ENCODE measurements around the gene HCFC1R1.

The HCFC1R1 gene

DNA sequence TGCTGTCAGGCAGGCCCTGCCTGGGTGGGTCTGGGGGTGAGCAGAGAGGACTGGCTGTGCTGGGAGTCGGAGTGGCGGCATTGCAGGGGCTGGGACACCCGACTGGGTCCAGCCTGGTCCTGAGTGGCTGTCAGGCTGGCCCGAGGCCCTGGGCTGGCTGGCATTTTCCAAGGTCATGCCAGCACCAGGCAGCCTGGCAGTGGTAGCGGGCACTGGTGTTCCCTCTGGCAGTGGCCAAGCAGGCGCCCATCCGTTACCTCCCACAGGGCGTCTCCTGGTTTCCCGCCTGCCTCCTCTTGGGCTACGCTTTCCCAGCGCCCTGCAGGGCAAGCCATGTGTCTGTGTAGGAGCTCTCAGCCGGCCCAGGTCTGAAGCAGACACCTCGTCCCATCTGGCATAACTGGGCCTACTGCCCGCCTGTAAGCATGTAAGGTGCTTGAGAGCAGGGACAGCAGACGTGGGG lies 37.8 kb downstream of the HCFC1R1 start:
- H2BK5ac ChIP-seq (ENCODE audit: low read depth, low read length, poor library complexity) = no peak overlapping the region
- H3K79me2 ChIP-seq (ENCODE audit: control insufficient read depth, insufficient read depth, low read length, poor library complexity) = no peaks in the 10 kb centered on the region
- no peak for DNase-seq
- no peak overlapping the region for H3K27ac ChIP-seq (ENCODE audit: low read depth, low read length)
- H3K9me3 ChIP-seq (ENCODE audit: insufficient read depth, low read depth, low read length) = no peaks in the 10 kb centered on the region
- H3K4me1 ChIP-seq (ENCODE audit: control insufficient read depth in 1 of 2, insufficient read depth in 2 of 2, low read length in 2 of 2) = peaks cover 14 to 21% of the 10 kb centered on the region in 2 experiments
- no peak overlapping the region for H2AK5ac ChIP-seq (ENCODE audit: low read length)
- no peaks in the 10 kb centered on the region for H3K36me3 ChIP-seq (ENCODE audit: control insufficient read depth in 1 of 2, insufficient read depth in 2 of 2, low read length in 2 of 2)
- H3K27me3 ChIP-seq (ENCODE audit: insufficient read depth, low read length) = no peaks in the 10 kb centered on the region
- no CpG with 5 or more reads among the region's 15 CpGs for whole genome bisulfite sequencing (ENCODE audit: extremely low coverage, insufficient coverage, insufficient read length)
- H3K9ac ChIP-seq (ENCODE audit: low read length) = no peak overlapping the region
- no peak overlapping the region for H3K4me2 ChIP-seq (ENCODE audit: low read length)
- no peak overlapping the region for H3K14ac ChIP-seq (ENCODE audit: low read length)
- no peak overlapping the region for H4K12ac ChIP-seq (ENCODE audit: low read depth, low read length)
- no peak overlapping the region for H4K91ac ChIP-seq (ENCODE audit: low read depth, low read length)
- H3K4me3 ChIP-seq (ENCODE audit: low read depth, low read length) = no peak overlapping the region
- H2AFZ ChIP-seq (ENCODE audit: insufficient read depth, low read length, poor library complexity) = no peak overlapping the region
- peaks cover 4% of the 10 kb centered on the region for H3K79me1 ChIP-seq (ENCODE audit: low read length)
- no peak overlapping the region for H3K18ac ChIP-seq (ENCODE audit: low read length)
- no peak overlapping the region for H2BK12ac ChIP-seq (ENCODE audit: low read length)
- H3K23ac ChIP-seq (ENCODE audit: low read length) = no peak overlapping the region
- no peak overlapping the region for H2BK120ac ChIP-seq (ENCODE audit: insufficient read depth, low read length, poor library complexity)
- H3K4ac ChIP-seq (ENCODE audit: low read depth, low read length) = no peak overlapping the region
- no peak overlapping the region for H4K8ac ChIP-seq (ENCODE audit: low read depth, low read length)

DNA sequence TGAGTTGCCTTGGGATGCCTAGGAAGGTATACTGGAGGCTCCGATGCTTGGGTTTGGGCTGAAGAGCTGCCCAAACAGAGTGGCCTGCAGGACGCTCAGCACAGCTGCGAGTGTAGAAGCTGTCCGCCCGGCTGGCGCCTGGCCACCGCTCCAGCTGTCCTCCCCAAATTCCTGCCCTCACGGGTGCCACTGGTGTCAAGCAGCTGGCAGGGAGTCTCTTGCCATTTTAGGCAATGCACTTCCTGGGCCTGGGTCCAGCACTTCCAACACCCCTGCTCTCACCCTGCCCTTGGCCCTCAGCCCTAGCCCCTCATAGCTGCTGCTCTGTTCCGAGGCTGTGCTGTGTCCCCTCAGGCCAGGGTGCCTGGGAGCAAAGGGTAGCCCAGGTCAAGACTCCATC lies 38.3 kb downstream of the HCFC1R1 start:
- Histone ChIP-seq H3K27ac (ENCODE audit: low read depth, low read length) (no peak overlapping the region), H3K23ac (ENCODE audit: low read length) (no peak overlapping the region), H3K4me3 (ENCODE audit: low read depth, low read length) (no peak overlapping the region), H3K9me3 (ENCODE audit: insufficient read depth, low read depth, low read length) (no peaks in the 10 kb centered on the region), H2BK120ac (ENCODE audit: insufficient read depth, low read length, poor library complexity) (no peak overlapping the region), H3K9ac (ENCODE audit: low read length) (no peak overlapping the region), H2AFZ (ENCODE audit: insufficient read depth, low read length, poor library complexity) (no peak overlapping the region), H3K14ac (ENCODE audit: low read length) (no peak overlapping the region), H2AK5ac (ENCODE audit: low read length) (no peak overlapping the region), H3K36me3 (ENCODE audit: control insufficient read depth in 1 of 2, insufficient read depth in 2 of 2, low read length in 2 of 2) (no peaks in the 10 kb centered on the region), H3K4ac (ENCODE audit: low read depth, low read length) (no peak overlapping the region), H4K12ac (ENCODE audit: low read depth, low read length) (no peak overlapping the region), H4K8ac (ENCODE audit: low read depth, low read length) (no peak overlapping the region), H3K4me1 (ENCODE audit: control insufficient read depth in 1 of 2, insufficient read depth in 2 of 2, low read length in 2 of 2) (peaks cover 18 to 24% of the 10 kb centered on the region in 2 experiments), H2BK12ac (ENCODE audit: low read length) (no peak overlapping the region), H2BK5ac (ENCODE audit: low read depth, low read length, poor library complexity) (no peak overlapping the region), H3K79me2 (ENCODE audit: control insufficient read depth, insufficient read depth, low read length, poor library complexity) (peaks cover 3% of the 10 kb centered on the region), H3K79me1 (ENCODE audit: low read length) (peaks cover 8% of the 10 kb centered on the region), H3K18ac (ENCODE audit: low read length) (no peak overlapping the region), H3K4me2 (ENCODE audit: low read length) (no peak overlapping the region), H4K91ac (ENCODE audit: low read depth, low read length) (no peak overlapping the region), H3K27me3 (ENCODE audit: insufficient read depth, low read length) (no peaks in the 10 kb centered on the region)
- WGBS (ENCODE audit: extremely low coverage, insufficient coverage, insufficient read length) = no CpG with 5 or more reads among the region's 9 CpGs
- DNase-seq = no peak

DNA sequence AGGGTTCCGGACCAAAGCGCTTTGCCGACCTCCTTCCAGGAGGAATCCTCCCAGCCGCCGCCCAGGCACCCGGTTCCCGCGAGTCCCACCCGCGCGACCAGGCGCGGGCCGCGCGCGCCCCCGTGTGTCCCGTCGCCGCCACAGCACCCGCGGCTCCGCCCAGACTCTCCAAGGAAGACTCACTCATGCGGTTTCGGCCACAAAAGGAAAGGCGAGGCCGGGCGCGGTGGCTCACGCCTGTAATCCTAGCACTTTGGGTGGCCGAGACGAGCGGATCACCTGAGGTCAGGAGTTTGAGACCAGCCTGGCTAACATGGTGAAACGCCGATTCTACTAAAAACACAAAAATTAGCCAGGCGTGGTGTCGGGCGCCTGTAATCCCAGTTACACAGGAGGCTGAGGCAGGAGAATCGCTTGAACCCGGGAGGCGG lies 40.0 kb downstream of the HCFC1R1 start:
- Histone ChIP-seq H3K18ac (ENCODE audit: low read length) (no peak overlapping the region), H3K4me3 (ENCODE audit: low read depth, low read length) (no peak overlapping the region), H3K27me3 (ENCODE audit: insufficient read depth, low read length) (no peaks in the 10 kb centered on the region), H2BK120ac (ENCODE audit: insufficient read depth, low read length, poor library complexity) (no peak overlapping the region), H3K14ac (ENCODE audit: low read length) (no peak overlapping the region), H3K4me1 (ENCODE audit: control insufficient read depth in 1 of 2, insufficient read depth in 2 of 2, low read length in 2 of 2) (peaks cover 23 to 31% of the 10 kb centered on the region in 2 experiments), H3K79me1 (ENCODE audit: low read length) (peaks cover 15% of the 10 kb centered on the region), H3K27ac (ENCODE audit: low read depth, low read length) (no peak overlapping the region), H3K23ac (ENCODE audit: low read length) (no peak overlapping the region), H3K4ac (ENCODE audit: low read depth, low read length) (no peak overlapping the region), H2AFZ (ENCODE audit: insufficient read depth, low read length, poor library complexity) (peak overlapping the region; percentile 83), H2BK12ac (ENCODE audit: low read length) (no peak overlapping the region), H4K12ac (ENCODE audit: low read depth, low read length) (no peak overlapping the region), H3K36me3 (ENCODE audit: control insufficient read depth in 1 of 2, insufficient read depth in 2 of 2, low read length in 2 of 2) (no peaks in the 10 kb centered on the region), H2BK5ac (ENCODE audit: low read depth, low read length, poor library complexity) (no peak overlapping the region), H3K9ac (ENCODE audit: low read length) (no peak overlapping the region), H3K9me3 (ENCODE audit: insufficient read depth, low read depth, low read length) (no peaks in the 10 kb centered on the region), H4K8ac (ENCODE audit: low read depth, low read length) (peak overlapping the region; percentile 65), H3K79me2 (ENCODE audit: control insufficient read depth, insufficient read depth, low read length, poor library complexity) (peaks cover 10% of the 10 kb centered on the region), H3K4me2 (ENCODE audit: low read length) (peak overlapping the region; percentile 59), H2AK5ac (ENCODE audit: low read length) (no peak overlapping the region), H4K91ac (ENCODE audit: low read depth, low read length) (no peak overlapping the region)
- WGBS (ENCODE audit: extremely low coverage, insufficient coverage, insufficient read length) = no CpG with 5 or more reads among the region's 42 CpGs
- DNase-seq = peak; percentile 78 to 93

DNA sequence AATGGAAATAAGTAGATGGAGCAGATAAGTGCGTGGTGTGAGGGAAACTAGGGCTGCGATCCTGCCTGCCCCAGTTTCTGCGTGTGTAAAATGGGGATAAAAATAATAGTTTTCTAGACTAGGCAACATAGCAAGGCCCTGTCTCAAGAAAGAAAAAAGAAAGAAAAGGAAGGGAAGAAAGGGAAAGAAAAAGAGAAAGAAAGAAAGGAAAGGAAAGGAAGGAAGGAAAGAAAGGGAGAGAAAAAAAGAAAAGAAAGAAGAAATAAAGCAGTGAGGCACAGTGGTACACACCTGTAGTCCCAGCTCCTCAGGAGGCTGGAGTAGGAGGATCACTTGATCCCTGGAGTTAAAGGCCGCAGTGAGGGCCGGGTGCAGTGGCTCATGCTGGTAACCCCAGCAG lies 41.3 kb downstream of the HCFC1R1 start:
- no peak overlapping the region for H3K9ac ChIP-seq (ENCODE audit: low read length)
- no peak overlapping the region for H2AFZ ChIP-seq (ENCODE audit: insufficient read depth, low read length, poor library complexity)
- no peak overlapping the region for H4K91ac ChIP-seq (ENCODE audit: low read depth, low read length)
- H3K18ac ChIP-seq (ENCODE audit: low read length) = no peak overlapping the region
- no peak overlapping the region for H3K27ac ChIP-seq (ENCODE audit: low read depth, low read length)
- no peaks in the 10 kb centered on the region for H3K27me3 ChIP-seq (ENCODE audit: insufficient read depth, low read length)
- no peak overlapping the region for H4K12ac ChIP-seq (ENCODE audit: low read depth, low read length)
- no peak overlapping the region for H2AK5ac ChIP-seq (ENCODE audit: low read length)
- H2BK12ac ChIP-seq (ENCODE audit: low read length) = no peak overlapping the region
- no peak overlapping the region for H2BK5ac ChIP-seq (ENCODE audit: low read depth, low read length, poor library complexity)
- H3K79me2 ChIP-seq (ENCODE audit: control insufficient read depth, insufficient read depth, low read length, poor library complexity) = peaks cover 10% of the 10 kb centered on the region
- H3K4me2 ChIP-seq (ENCODE audit: low read length) = no peak overlapping the region
- H3K79me1 ChIP-seq (ENCODE audit: low read length) = peaks cover 15% of the 10 kb centered on the region
- no CpG with 5 or more reads among the region's 5 CpGs for WGBS (ENCODE audit: extremely low coverage, insufficient coverage, insufficient read length)
- peaks cover 20 to 25% of the 10 kb centered on the region in 2 experiments for H3K4me1 ChIP-seq (ENCODE audit: control insufficient read depth in 1 of 2, insufficient read depth in 2 of 2, low read length in 2 of 2)
- H3K23ac ChIP-seq (ENCODE audit: low read length) = no peak overlapping the region
- H3K9me3 ChIP-seq (ENCODE audit: insufficient read depth, low read depth, low read length) = no peaks in the 10 kb centered on the region
- H3K4me3 ChIP-seq (ENCODE audit: low read depth, low read length) = no peak overlapping the region
- H3K14ac ChIP-seq (ENCODE audit: low read length) = no peak overlapping the region
- H3K4ac ChIP-seq (ENCODE audit: low read depth, low read length) = no peak overlapping the region
- no peak overlapping the region for H2BK120ac ChIP-seq (ENCODE audit: insufficient read depth, low read length, poor library complexity)
- H4K8ac ChIP-seq (ENCODE audit: low read depth, low read length) = no peak overlapping the region
- DNase-seq = no peak
- H3K36me3 ChIP-seq (ENCODE audit: control insufficient read depth in 1 of 2, insufficient read depth in 2 of 2, low read length in 2 of 2) = peaks cover 4 to 9% of the 10 kb centered on the region in 2 experiments
